Mammary epithelial cell (primary cell): ENCODE data around the gene SLC16A11.

Experiments used
- EZH2 ChIP-seq: IDR thresholded peaks from 2 replicates; pipeline ENCODE4 v1.6.1; 2012; ENCODE audit warnings: low read length, inconsistent platforms, borderline replicate concordance
- TF ChIP-seq, protein P1 (sequence below), 2 donors: IDR thresholded peaks in 1 of 2; conservative IDR thresholded peaks in 1 of 2; 2 replicates each; pipeline ENCODE4 v1.5.1; 2011 to 2012; ENCODE audit warnings: inconsistent platforms in 2 of 2, low read length in 2 of 2, mild to moderate bottlenecking in 2 of 2, control low read depth in 1 of 2, low read depth in 1 of 2; ENCODE audit not compliant: insufficient read depth in 1 of 2; ENCODE audit errors: extremely low read depth in 1 of 2

DNA sequence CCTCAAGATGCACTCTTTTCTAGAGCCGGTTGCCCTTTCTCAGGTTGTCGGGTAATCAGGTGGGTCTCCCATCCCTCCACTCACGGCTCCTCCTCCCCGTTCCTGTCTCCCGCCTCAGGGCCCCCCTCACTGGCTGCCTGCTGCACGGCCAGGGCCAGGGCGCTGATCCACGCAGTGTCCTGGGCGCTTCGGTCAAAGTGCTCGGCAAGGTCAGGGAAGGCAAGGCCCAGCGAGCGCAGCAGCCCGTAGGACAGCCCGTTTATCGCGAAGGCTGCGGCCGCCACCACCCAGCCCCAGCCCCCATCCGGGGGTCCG lies 753 bp downstream of the SLC16A11 start:
- TF ChIP-seq, protein P1, sequence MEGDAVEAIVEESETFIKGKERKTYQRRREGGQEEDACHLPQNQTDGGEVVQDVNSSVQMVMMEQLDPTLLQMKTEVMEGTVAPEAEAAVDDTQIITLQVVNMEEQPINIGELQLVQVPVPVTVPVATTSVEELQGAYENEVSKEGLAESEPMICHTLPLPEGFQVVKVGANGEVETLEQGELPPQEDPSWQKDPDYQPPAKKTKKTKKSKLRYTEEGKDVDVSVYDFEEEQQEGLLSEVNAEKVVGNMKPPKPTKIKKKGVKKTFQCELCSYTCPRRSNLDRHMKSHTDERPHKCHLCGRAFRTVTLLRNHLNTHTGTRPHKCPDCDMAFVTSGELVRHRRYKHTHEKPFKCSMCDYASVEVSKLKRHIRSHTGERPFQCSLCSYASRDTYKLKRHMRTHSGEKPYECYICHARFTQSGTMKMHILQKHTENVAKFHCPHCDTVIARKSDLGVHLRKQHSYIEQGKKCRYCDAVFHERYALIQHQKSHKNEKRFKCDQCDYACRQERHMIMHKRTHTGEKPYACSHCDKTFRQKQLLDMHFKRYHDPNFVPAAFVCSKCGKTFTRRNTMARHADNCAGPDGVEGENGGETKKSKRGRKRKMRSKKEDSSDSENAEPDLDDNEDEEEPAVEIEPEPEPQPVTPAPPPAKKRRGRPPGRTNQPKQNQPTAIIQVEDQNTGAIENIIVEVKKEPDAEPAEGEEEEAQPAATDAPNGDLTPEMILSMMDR (conservative IDR thresholded peaks at IDR 0.05 in 1 of 2, IDR thresholded peaks at IDR 0.05 in 1 of 2; ENCODE audit: extremely low read depth in 1 of 2, insufficient read depth in 1 of 2, low read depth in 1 of 2, low read length in 2 of 2): no peak
- no peak for TF ChIP-seq EZH2
